Fibroblast of mammary gland (primary cell): ENCODE data around the gene NME3.

ENCODE experiments used
- DNase-seq: peaks from one replicate; pipeline ENCODE4 v3.0.0-alpha.2; 2010; ENCODE audit warnings: low read depth
- H3K4me3 ChIP-seq: 2 replicates; pipeline ENCODE4 v1.5.1; 2011; ENCODE audit warnings: low read depth, mild to moderate bottlenecking, low read length, moderate library complexity; ENCODE audit not compliant: control insufficient read depth
- TF ChIP-seq, protein P1 (sequence below): conservative IDR thresholded peaks from 2 replicates; pipeline ENCODE4 v1.5.1; 2011; ENCODE audit warnings: low read depth, low read length, inconsistent platforms; ENCODE audit not compliant: control insufficient read depth, insufficient read depth

NME3 gene

DNA sequence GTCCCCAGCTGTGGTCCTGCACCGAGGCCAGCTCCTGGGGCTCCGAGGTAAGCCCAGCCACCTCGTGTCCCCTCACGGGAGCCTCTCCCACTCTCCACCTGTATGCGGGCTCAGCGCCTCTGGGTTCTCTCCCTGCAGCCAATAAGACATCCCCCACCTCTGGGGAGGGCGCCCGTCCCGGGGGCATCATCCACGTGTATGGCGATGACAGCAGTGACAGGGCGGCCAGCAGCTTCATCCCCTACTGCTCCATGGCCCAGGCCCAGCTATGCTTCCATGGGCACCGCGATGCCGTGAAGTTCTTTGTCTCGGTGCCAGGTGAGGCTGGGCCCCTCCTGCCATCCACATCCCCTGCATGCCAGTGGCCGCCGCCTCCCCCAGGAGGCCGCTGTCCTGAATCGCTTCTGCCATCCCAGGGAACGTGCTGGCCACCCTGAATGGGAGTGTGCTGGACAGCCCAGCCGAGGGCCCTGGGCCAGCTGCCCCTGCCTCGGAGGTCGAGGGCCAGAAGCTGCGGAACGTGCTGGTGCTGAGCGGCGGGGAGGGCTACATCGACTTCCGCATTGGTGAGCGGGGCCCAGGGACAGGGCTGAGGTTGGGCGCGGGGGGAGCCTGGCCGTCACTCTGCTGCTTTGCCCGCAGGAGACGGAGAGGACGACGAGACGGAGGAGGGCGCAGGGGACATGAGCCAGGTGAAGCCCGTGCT is 3.1 kb downstream of the NME3 start:
- TF ChIP-seq, protein P1, sequence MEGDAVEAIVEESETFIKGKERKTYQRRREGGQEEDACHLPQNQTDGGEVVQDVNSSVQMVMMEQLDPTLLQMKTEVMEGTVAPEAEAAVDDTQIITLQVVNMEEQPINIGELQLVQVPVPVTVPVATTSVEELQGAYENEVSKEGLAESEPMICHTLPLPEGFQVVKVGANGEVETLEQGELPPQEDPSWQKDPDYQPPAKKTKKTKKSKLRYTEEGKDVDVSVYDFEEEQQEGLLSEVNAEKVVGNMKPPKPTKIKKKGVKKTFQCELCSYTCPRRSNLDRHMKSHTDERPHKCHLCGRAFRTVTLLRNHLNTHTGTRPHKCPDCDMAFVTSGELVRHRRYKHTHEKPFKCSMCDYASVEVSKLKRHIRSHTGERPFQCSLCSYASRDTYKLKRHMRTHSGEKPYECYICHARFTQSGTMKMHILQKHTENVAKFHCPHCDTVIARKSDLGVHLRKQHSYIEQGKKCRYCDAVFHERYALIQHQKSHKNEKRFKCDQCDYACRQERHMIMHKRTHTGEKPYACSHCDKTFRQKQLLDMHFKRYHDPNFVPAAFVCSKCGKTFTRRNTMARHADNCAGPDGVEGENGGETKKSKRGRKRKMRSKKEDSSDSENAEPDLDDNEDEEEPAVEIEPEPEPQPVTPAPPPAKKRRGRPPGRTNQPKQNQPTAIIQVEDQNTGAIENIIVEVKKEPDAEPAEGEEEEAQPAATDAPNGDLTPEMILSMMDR = no peak
- no peak for DNase-seq
- H3K4me3 ChIP-seq = no peak overlapping the region

GRCh38 chr16:1767116-1767994 is 4.0 kb downstream of the NME3 start:
- H3K4me3 ChIP-seq = no peak overlapping the region
- DNase-seq = no peak
- TF ChIP-seq, protein P1 = no peak

DNA sequence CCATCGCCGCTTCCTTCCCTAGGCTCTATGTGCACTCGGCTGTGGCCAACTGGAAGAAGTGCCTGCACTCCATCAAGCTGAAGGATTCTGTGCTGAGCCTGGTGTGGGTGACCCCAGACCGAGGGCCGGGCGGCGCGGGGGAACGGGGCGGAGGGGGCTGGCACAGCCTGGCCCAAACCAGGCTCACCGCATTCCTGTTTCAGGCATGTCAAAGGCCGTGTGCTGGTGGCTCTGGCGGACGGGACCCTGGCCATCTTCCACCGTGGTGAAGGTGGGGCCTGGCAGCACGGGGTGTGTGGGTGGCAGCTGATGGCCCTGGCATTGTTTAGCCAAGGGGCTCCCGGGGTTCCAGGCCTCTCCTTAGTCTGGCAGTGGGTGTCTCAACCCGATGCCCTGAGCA is 4.6 kb downstream of the NME3 start:
- TF ChIP-seq, protein P1 = no peak
- DNase-seq = no peak
- no peak overlapping the region for H3K4me3 ChIP-seq

- H3K4me3 ChIP-seq = no peak overlapping the region
- TF ChIP-seq, protein P1 = no peak
- no peak for DNase-seq
Observed at GRCh38 chr16:1766231-1766630, 5.1 kb downstream of the NME3 start.

GRCh38 chr16:1765826-1766225 is 5.5 kb downstream of the NME3 start:
- DNase-seq = no peak
- no peak overlapping the region for H3K4me3 ChIP-seq
- TF ChIP-seq, protein P1 = no peak

- DNase-seq = no peak
- TF ChIP-seq, protein P1 = no peak
- H3K4me3 ChIP-seq = no peak overlapping the region
Observed at GRCh38 chr16:1764971-1765370, 6.4 kb downstream of the NME3 start.
